GM12878 (cell line): Measurements from ENCODE around the gene GOT2. TPM values are rescaled to one million over a fixed set of nuclear protein-coding genes. Genes with fewer than 3 reads are reported as not detected.

Experiments
- ATAC-seq: fragments of 200-7000 bp; cut with Tn5 transposase; 3 replicates; pipeline ENCODE4 v1.9.1; 2020; ENCODE audit warnings: mild to moderate bottlenecking, moderate library complexity
- BruUV-seq: library from RNA; stranded (reverse); fragments of 400-500 nt; replicated peaks from 2 replicates; lab custom pipeline; 2021; lab: Mats Ljungman, UMichigan
- CTCF ChIA-PET: fragments of 300-600 bp; sonication (Branson Sonifier 250); formaldehyde crosslinking; extraction: SDS; loops from one replicate; lab custom pipeline; 2021; ENCODE audit warnings: inconsistent platforms; lab: Yijun Ruan, JAX
- POLR2A ChIA-PET: fragments of 350-600 bp; formaldehyde crosslinking; extraction: SDS; loops from one replicate; lab custom pipeline; 2021; ENCODE audit warnings: inconsistent platforms; lab: Charles Lee
- RAD21 ChIA-PET: fragments of 300-600 bp; sonication (Branson Sonifier 250); formaldehyde crosslinking; loops from one replicate; lab custom pipeline; 2023; ENCODE audit warnings: antibody characterized with exemption; ENCODE audit not compliant: unreplicated experiment; lab: Charles Lee
- SMC1A ChIA-PET: fragments of 300-600 bp; sonication (Branson Sonifier 250); formaldehyde crosslinking; loops from one replicate; lab custom pipeline; 2023; ENCODE audit not compliant: unreplicated experiment, uncharacterized antibody; lab: Charles Lee
- DNase-seq: peaks from one replicate; pipeline ENCODE4 v3.0.0-alpha.2; 2011; ENCODE audit warnings: low read depth, low spot score
- FAIRE-seq: peaks from 3 replicates; lab custom pipeline; 2011; peaks lifted over from hg19 to GRCh38; lab: Jason Lieb, UNC
- H2AFZ ChIP-seq: 2 replicates; pipeline ENCODE4 v1.6.0; 2011; ENCODE audit warnings: low read depth, low read length, control low read depth; ENCODE audit not compliant: control insufficient read depth
- H3K27ac ChIP-seq: 2 replicates; pipeline ENCODE4 v1.5.1; 2011; ENCODE audit warnings: control low read depth; ENCODE audit not compliant: control insufficient read depth, insufficient read depth
- H3K27me3 ChIP-seq, 2 experiments: replicated peaks in 1 of 2; 2 replicates each; pipeline versions ENCODE4 v1.6.0 to v1.6.1; 2011; ENCODE audit warnings: low read length in 1 of 2; ENCODE audit not compliant: control insufficient read depth in 2 of 2, insufficient read depth in 2 of 2
- H3K36me3 ChIP-seq, 2 experiments: 2 replicates each; pipeline ENCODE4 v1.5.1; 2011; ENCODE audit warnings: low read length in 1 of 2; ENCODE audit not compliant: control insufficient read depth in 2 of 2, insufficient read depth in 2 of 2
- H3K4me1 ChIP-seq: 2 replicates; pipeline ENCODE4 v1.6.1; 2011; ENCODE audit warnings: mild to moderate bottlenecking, low read length, moderate library complexity, mixed read lengths; ENCODE audit not compliant: control insufficient read depth, insufficient read depth
- H3K4me2 ChIP-seq: 2 replicates; pipeline ENCODE4 v1.6.0; 2011; ENCODE audit warnings: control low read depth; ENCODE audit not compliant: control insufficient read depth, insufficient read depth
- H3K4me3 ChIP-seq: fragments of 200-600 bp; sonication (generic); 2 replicates; pipeline ENCODE4 v1.5.1; 2016
- H3K79me2 ChIP-seq: 2 replicates; pipeline ENCODE4 v1.6.0; 2011; ENCODE audit warnings: low read length; ENCODE audit not compliant: control insufficient read depth, insufficient read depth
- H3K9ac ChIP-seq: 2 replicates; pipeline ENCODE4 v1.8.0; 2011; ENCODE audit warnings: low read length, control low read depth, mixed read lengths; ENCODE audit not compliant: control insufficient read depth, insufficient read depth
- H3K9me3 ChIP-seq: replicated peaks from 3 replicates; pipeline ENCODE4 v1.5.1; 2011; ENCODE audit warnings: mild to moderate bottlenecking, low read length; ENCODE audit not compliant: control insufficient read depth, insufficient read depth
- H4K20me1 ChIP-seq: 2 replicates; pipeline ENCODE4 v1.6.0; 2011; ENCODE audit not compliant: control insufficient read depth, insufficient read depth
- FOS ChIP-seq: IDR thresholded peaks from 3 replicates; pipeline ENCODE4 v1.6.1; 2011; ENCODE audit warnings: borderline replicate concordance; ENCODE audit not compliant: insufficient read length; ENCODE audit errors: extremely low read depth
- IRF4 ChIP-seq: IDR thresholded peaks from 2 replicates; pipeline ENCODE4 v1.6.1; 2011; ENCODE audit warnings: low read depth, low read length
- MTA3 ChIP-seq: IDR thresholded peaks from 2 replicates; pipeline ENCODE4 v1.6.1; 2012; ENCODE audit warnings: low read length, inconsistent platforms, borderline replicate concordance
- NFIC ChIP-seq: IDR thresholded peaks from 2 replicates; pipeline ENCODE4 v1.6.1; 2012; ENCODE audit warnings: low read depth, mild to moderate bottlenecking, inconsistent platforms, low read length, moderate library complexity
- RAD21 ChIP-seq: IDR thresholded peaks from 2 replicates; pipeline ENCODE4 v1.6.1; 2011; ENCODE audit warnings: mild to moderate bottlenecking, low read depth, low read length, moderate library complexity; ENCODE audit not compliant: insufficient read depth
- RB1 ChIP-seq: fragments of 450-650 bp; formaldehyde crosslinking; IDR thresholded peaks from 2 replicates; pipeline ENCODE4 v1.6.1; 2017; ENCODE audit warnings: mild to moderate bottlenecking, borderline replicate concordance
- RELA ChIP-seq: fragments of 450-650 bp; IDR thresholded peaks from 2 replicates; pipeline ENCODE4 v1.8.0; 2014; ENCODE audit warnings: borderline replicate concordance; ENCODE audit not compliant: partially characterized antibody
- RELB ChIP-seq: fragments of 450-650 bp; IDR thresholded peaks from 2 replicates; pipeline ENCODE4 v1.6.1; 2017; ENCODE audit warnings: low read depth, mild to moderate bottlenecking, moderate library complexity
- SP1 ChIP-seq: IDR thresholded peaks from one replicate; pipeline ENCODE4 v1.6.1; 2011; ENCODE audit warnings: low read depth, low read length
- SUPT20H ChIP-seq: IDR thresholded peaks from 2 replicates; pipeline ENCODE4 v1.6.1; 2011; ENCODE audit warnings: low read depth, mild to moderate bottlenecking, low read length, moderate library complexity, borderline replicate concordance; ENCODE audit not compliant: control insufficient read depth
- TARDBP ChIP-seq: IDR thresholded peaks from 2 replicates; pipeline ENCODE4 v1.6.1; 2016; ENCODE audit warnings: borderline replicate concordance
- YY1 ChIP-seq: IDR thresholded peaks from 2 replicates; pipeline ENCODE4 v1.6.1; 2011; ENCODE audit warnings: low read depth, mild to moderate bottlenecking, low read length
- ZNF207 ChIP-seq: fragments of 450-650 bp; IDR thresholded peaks from 2 replicates; pipeline ENCODE4 v1.6.1; 2014; ENCODE audit warnings: antibody characterized with exemption, mild to moderate bottlenecking, borderline replicate concordance
- ZNF274 ChIP-seq: IDR thresholded peaks from one replicate; pipeline ENCODE4 v1.8.0; 2011; ENCODE audit not compliant: insufficient read length, insufficient read depth
- ZSCAN29 ChIP-seq: fragments of 450-650 bp; IDR thresholded peaks from 2 replicates; pipeline ENCODE4 v1.6.1; 2017; ENCODE audit warnings: mild to moderate bottlenecking, moderate library complexity
- WGBS: methylation state at CpG from one replicate; pipeline ENCODE4 v1.1.6; 2016; ENCODE audit warnings: low lambda C conversion rate; ENCODE audit not compliant: insufficient replicate concordance, insufficient coverage; ENCODE audit errors: missing lambda C conversion rate; 5-methylcytosine and 5-hydroxymethylcytosine counted together
- in situ Hi-C: fragments of 300-500 bp; cut with MboI; formaldehyde crosslinking; loops from 9 replicates; pipeline ENCODE4 v1.14.3; 2018; ENCODE audit warnings: mixed read lengths
- intact Hi-C: fragments of 100-400 bp; cut with micrococcal nuclease; formaldehyde crosslinking; loops from one replicate; pipeline ENCODE4 v1.14.2; 2022; ENCODE audit not compliant: unreplicated experiment
- polyA plus RNA-seq, 11 experiments: library from polyadenylated mRNA; depleted of rRNA in 4 of 11; unstranded in 6 of 11; stranded (reverse) in 5 of 11; fragments of >200 nt; fragmentation: Nextera tagmentation in 4 of 11; fragmentation: Illumina TruSeq in 1 of 11; extraction: Ambion mirVana in 4 of 11; extraction: Trizol in 1 of 11; gene quantifications; 1 replicate in 1 of 11; 2 replicates in 10 of 11; pipeline versions ENCODE4 v1.2.1 to v1.2.3, GENCODE V29; 2011 to 2016; ENCODE audit warnings: inconsistent platforms in 2 of 11, missing spikeins in 2 of 11, low read depth in 1 of 11
- total RNA-seq, 4 experiments: library from RNA; depleted of rRNA in 3 of 4; stranded (reverse); fragments of >200 nt in 3 of 4; fragmentation: Illumina TruSeq in 1 of 4; extraction: Trizol in 1 of 4; gene quantifications; 2 replicates each; pipeline versions ENCODE4 v1.2.1 to v1.2.3, GENCODE V29; 2013 to 2021
- TF ChIP-seq, protein P1 (sequence below): IDR thresholded peaks from 2 replicates; pipeline ENCODE4 v1.6.1; 2012; ENCODE audit warnings: low read length, inconsistent platforms
- TF ChIP-seq, protein P2 (sequence below): IDR thresholded peaks from 2 replicates; pipeline ENCODE4 v1.6.1; 2012; ENCODE audit warnings: low read depth, low read length, improper control_type of control experiment

GOT2 gene
- total and polyA plus RNA-seq, 10 of the 15 experiments (the other 5 are each of a cell fraction or from before 2014, with no cell fraction given), result 41.7 to 235 (median 83.7) TPM

- TF ChIP-seq TARDBP (no peak), RB1 (no peak), SUPT20H (no peak), NFIC (no peak)
- TF ChIP-seq, all 136 proteins: peak for 0
Observed at GRCh38 chr16:58756650-58757332, 22.7 kb upstream of the GOT2 start (continued).

- SMC1A ChIA-PET, result interaction anchor here (0.6 to 2.4 kb wide), 21 partner anchors 12 to 809 kb away, joined by 3 to 13 read pairs (median 3); partner anchors contain the start of genes NDRG4 and SLC38A7
- no peak for TF ChIP-seq ZNF274
- peak; percentile 52; the same call in 1 of the 2 replicates for TF ChIP-seq YY1
- no peak for TF ChIP-seq RB1
- no peak for TF ChIP-seq RELB
- TF ChIP-seq ZNF207, result no peak
- TF ChIP-seq MTA3, result no peak
- TF ChIP-seq FOS, result no peak
- TF ChIP-seq, protein P1, sequence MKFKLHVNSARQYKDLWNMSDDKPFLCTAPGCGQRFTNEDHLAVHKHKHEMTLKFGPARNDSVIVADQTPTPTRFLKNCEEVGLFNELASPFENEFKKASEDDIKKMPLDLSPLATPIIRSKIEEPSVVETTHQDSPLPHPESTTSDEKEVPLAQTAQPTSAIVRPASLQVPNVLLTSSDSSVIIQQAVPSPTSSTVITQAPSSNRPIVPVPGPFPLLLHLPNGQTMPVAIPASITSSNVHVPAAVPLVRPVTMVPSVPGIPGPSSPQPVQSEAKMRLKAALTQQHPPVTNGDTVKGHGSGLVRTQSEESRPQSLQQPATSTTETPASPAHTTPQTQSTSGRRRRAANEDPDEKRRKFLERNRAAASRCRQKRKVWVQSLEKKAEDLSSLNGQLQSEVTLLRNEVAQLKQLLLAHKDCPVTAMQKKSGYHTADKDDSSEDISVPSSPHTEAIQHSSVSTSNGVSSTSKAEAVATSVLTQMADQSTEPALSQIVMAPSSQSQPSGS, result no peak
- TF ChIP-seq RAD21, result peak; percentile 93
- 0 out of 2 replicates have a peak, but pooled peaks have one; percentile 38 for TF ChIP-seq IRF4
- no peak for TF ChIP-seq SP1
- TF ChIP-seq RELA, result no peak
- no peak for TF ChIP-seq ZSCAN29
- TF ChIP-seq, protein P2, sequence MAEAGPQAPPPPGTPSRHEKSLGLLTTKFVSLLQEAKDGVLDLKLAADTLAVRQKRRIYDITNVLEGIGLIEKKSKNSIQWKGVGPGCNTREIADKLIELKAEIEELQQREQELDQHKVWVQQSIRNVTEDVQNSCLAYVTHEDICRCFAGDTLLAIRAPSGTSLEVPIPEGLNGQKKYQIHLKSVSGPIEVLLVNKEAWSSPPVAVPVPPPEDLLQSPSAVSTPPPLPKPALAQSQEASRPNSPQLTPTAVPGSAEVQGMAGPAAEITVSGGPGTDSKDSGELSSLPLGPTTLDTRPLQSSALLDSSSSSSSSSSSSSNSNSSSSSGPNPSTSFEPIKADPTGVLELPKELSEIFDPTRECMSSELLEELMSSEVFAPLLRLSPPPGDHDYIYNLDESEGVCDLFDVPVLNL, result no peak
Observed at GRCh38 chr16:58755989-58756649, 22.0 kb upstream of the GOT2 start.

More at GRCh38 chr16:58755989-58756649, 22.0 kb upstream of the GOT2 start:
- WGBS, result 1% methylated on average over 17 of the region's 17 CpGs
- Histone ChIP-seq H3K9me3 (no peaks in the 10 kb centered on the region), H4K20me1 (no peaks in the 10 kb centered on the region), H3K27ac (no peak overlapping the region), H2AFZ (peak overlapping the region; percentile 74), H3K36me3 (no peaks in the 10 kb centered on the region), H3K4me1 (peaks cover 3% of the 10 kb centered on the region; the same call in 1 of the 2 replicates), H3K4me2 (no peak overlapping the region; the same call in 1 of the 2 replicates), H3K4me3 (no peak overlapping the region), H3K79me2 (no peaks in the 10 kb centered on the region), H3K27me3 (no peaks in the 10 kb centered on the region), H3K9ac (no peak overlapping the region)
- no TSS peak for BruUV-seq
- DNase-seq (no peak), FAIRE-seq (peak; percentile 90), ATAC-seq (peak; percentile 99)
- in situ Hi-C loops (loop anchor here (5.0 kb wide), 1 partner anchor 419 kb away; no protein-coding TSS in a partner anchor), intact Hi-C loops (loop anchor here (1.0 to 5.0 kb wide), 3 partner anchors 78 to 259 kb away; no protein-coding TSS in a partner anchor)
- POLR2A ChIA-PET, result interaction anchor here (0.5 to 1.1 kb wide), 2 partner anchors 129 to 180 kb away, joined by 3 read pairs; no protein-coding TSS in a partner anchor
- CTCF ChIA-PET, result interaction anchor here (0.6 to 2.9 kb wide), 32 partner anchors 9 to 427 kb away, joined by 3 to 26 read pairs (median 4); partner anchors contain the start of gene SLC38A7
- RAD21 ChIA-PET, result interaction anchor here (0.6 to 2.1 kb wide), 23 partner anchors 12 to 420 kb away, joined by 3 to 19 read pairs (median 4); partner anchors contain the start of gene SLC38A7
